IPS-NIHi7 (cell line): ENCODE measurements around the gene LSAMP.

Experiments used
- DNase-seq: peaks from one replicate; pipeline ENCODE4 v3.0.0; 2012; ENCODE audit warnings: mixed read lengths; ENCODE audit errors: extremely low spot score

The LSAMP gene

GRCh38 chr3:116432795-116433194 is 12.5 kb downstream of the LSAMP start:
- no peak for DNase-seq

- DNase-seq = no peak
Observed at GRCh38 chr3:116429479-116430269, 15.6 kb downstream of the LSAMP start.

GRCh38 chr3:116426036-116426435 is 19.3 kb downstream of the LSAMP start:
- no peak for DNase-seq

- no peak for DNase-seq
Observed at GRCh38 chr3:116425126-116425525, 20.2 kb downstream of the LSAMP start.

- DNase-seq = no peak
Observed at GRCh38 chr3:116423945-116424344, 21.3 kb downstream of the LSAMP start.

- DNase-seq = no peak
Observed at GRCh38 chr3:116423374-116423773, 21.9 kb downstream of the LSAMP start.

- no peak for DNase-seq
Observed at GRCh38 chr3:116417151-116417550, 28.1 kb downstream of the LSAMP start.

- no peak for DNase-seq
Observed at GRCh38 chr3:116413319-116413718, 32.0 kb downstream of the LSAMP start.

- no peak for DNase-seq
Observed at GRCh38 chr3:116408473-116408872, 36.8 kb downstream of the LSAMP start.

GRCh38 chr3:116405231-116405630 is 40.1 kb downstream of the LSAMP start:
- no peak for DNase-seq

GRCh38 chr3:116399701-116400226 is 45.5 kb downstream of the LSAMP start:
- DNase-seq = no peak

GRCh38 chr3:116394365-116394764 is 50.9 kb downstream of the LSAMP start:
- DNase-seq = no peak

- no peak for DNase-seq
Observed at GRCh38 chr3:116393199-116393598, 52.1 kb downstream of the LSAMP start.

- no peak for DNase-seq
Observed at GRCh38 chr3:116392291-116392690, 53.0 kb downstream of the LSAMP start.

- DNase-seq = no peak
Observed at GRCh38 chr3:116391296-116392201, 53.7 kb downstream of the LSAMP start.

GRCh38 chr3:116390318-116390717 is 55.0 kb downstream of the LSAMP start:
- no peak for DNase-seq

- DNase-seq = no peak
Observed at GRCh38 chr3:116388867-116389385, 56.4 kb downstream of the LSAMP start.

GRCh38 chr3:116386168-116386567 is 59.1 kb downstream of the LSAMP start:
- no peak for DNase-seq

GRCh38 chr3:116384717-116385116 is 60.6 kb downstream of the LSAMP start:
- no peak for DNase-seq

- DNase-seq = no peak
Observed at GRCh38 chr3:116378077-116378476, 67.2 kb downstream of the LSAMP start.

- DNase-seq = no peak
Observed at GRCh38 chr3:116374901-116375300, 70.4 kb downstream of the LSAMP start.

- no peak for DNase-seq
Observed at GRCh38 chr3:116367761-116368395, 77.4 kb downstream of the LSAMP start.
